HG02678 (cell line): ENCODE results near the gene HMOX2.

ENCODE experiments used
- ATAC-seq: cut with Tn5 transposase; IDR thresholded peaks from one replicate; pipeline ENCODE4 v1.9.1; 2021; ENCODE audit warnings: mild to moderate bottlenecking, moderate library complexity; ENCODE audit not compliant: unreplicated experiment

The HMOX2 gene, protein sequence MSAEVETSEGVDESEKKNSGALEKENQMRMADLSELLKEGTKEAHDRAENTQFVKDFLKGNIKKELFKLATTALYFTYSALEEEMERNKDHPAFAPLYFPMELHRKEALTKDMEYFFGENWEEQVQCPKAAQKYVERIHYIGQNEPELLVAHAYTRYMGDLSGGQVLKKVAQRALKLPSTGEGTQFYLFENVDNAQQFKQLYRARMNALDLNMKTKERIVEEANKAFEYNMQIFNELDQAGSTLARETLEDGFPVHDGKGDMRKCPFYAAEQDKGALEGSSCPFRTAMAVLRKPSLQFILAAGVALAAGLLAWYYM

DNA sequence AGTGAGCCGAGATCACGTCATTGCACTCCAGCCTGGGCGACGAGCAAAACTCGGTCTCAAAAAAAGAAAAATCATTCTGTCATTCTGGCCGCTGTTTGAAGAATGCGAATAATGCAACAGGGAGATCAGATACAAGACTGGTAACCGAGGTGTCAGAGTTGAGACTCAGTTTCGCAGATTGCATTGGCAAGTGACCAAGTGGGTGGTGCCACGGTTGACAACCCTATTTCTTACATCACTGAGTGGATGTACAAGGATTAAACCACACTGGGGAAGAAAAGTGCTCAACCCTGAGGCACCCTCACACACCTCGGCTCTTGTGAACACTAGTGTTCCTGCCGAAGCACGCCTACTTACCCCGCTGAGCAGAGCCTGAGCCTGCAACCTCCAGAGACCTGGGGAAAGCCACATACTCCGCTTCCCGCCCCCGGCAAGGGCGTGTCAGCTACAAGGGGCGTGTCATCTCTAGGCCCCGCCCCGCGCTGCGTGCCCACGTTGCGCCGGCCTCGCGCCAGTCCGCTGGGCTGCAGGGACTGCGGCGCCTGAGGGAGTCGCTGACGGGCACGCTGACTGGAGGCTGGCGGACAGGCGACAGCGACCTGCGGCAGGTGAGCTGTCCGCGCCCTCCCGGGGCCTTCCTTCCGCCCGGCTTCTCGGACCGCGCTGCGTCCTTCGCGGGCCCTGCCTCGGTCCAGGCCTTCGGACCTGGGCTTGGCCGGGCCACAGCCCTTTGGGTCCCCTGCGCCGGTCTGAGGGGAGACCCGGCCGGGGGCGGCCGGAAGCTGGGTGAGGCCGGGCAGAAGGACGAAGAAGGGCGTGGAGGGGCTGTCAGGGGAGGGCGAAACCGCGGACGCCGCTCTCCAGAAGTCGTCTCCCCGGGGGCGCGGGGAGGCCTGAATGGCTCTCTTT, at the start of gene HMOX2:
Gene HMOX2 (plus strand): TSS at position 519 of the 909 bp plus-strand sequence. CDS start 29,127 bp downstream, outside the sequence.
- peak; percentile 87 for ATAC-seq

DNA sequence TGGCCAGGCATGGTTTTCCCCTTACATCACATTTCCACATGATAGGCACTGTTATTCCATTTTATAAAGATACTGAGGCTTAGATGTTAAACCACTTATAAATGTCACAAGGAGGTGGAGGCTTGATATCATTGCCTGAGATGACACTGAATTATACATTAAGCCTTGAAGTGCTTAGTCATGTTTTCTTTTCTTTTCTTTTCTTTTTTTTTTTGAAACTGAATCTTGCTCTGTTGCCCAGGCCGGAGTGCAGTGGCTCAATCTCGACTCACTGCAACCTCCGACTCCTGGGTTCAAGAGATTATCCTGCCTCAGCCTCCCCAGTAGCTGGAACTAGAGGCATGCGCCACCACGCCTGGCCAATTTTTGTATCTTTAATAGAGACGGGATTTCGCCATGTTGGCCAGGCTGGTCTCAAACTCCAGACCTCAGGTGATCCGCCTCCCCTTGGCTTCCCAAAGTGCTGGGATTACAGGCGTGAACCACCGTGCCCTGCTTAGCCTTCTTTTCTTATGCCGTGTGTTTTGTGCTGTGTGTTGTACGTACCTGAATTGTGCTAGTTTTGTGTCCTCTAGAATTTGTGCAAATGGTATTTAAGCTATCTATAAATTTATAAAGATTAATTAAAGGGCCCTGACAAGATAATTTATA, 49.4 kb upstream of the HMOX2 start:
- no peak for ATAC-seq

DNA sequence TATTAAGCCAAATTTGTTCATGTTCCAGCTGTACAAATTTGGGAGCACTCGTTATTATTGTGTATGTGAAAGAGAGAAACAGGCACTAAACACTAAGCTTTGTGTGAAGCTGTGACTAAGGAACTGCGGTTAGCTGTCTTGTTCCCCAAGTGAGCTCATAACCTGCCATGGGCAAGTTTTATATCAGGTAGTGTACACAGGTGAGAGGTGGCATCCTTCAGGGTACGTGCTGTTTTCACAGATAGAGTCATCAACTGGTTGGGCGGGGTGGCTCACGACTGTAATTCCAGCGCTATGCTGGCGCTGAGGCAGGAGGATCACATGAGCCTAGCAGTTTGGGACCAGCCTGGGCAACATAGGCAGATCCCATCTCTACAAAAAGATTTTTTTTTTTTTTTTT, 47.7 kb upstream of the HMOX2 start:
- no peak for ATAC-seq

DNA sequence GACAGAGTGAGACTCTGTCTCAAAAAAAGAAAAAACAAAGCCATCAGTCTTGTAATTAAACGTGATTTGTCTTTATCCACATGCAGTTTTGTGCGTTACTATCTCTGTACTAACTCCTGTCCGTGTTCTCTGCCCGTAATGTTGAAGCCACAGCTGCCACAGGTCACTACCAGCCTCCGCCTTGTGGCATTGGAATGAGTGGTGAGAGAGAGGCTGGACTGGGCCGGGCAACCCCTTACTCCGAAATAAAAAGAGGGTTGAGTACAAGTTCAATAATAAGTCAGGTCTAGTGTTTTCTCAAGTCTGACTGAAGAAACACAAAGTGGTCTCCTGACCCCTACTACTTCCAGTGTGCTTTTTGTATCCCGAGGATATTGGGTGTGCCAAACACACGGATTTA, 45.2 kb upstream of the HMOX2 start:
- ATAC-seq: no peak

DNA sequence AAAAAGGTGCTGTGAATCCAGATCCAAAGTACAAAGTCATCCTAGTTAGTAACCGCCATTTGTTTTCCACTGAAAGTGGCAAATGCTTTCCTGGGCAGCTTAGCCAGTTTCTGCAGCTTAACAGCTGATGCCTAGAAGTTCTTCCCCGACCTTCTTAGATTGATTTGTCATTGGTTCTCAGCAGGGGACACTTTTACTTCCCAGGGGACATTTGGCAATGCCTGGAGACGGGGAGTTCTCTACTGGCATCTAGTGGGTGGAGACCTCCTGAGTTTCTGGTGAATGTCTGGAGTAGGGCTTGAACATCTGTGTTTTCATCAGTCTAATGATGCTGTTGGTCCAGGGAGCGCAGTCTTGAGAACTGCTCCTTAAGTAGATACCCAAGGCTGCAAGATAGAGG, 43.0 kb upstream of the HMOX2 start:
- no peak for ATAC-seq

DNA sequence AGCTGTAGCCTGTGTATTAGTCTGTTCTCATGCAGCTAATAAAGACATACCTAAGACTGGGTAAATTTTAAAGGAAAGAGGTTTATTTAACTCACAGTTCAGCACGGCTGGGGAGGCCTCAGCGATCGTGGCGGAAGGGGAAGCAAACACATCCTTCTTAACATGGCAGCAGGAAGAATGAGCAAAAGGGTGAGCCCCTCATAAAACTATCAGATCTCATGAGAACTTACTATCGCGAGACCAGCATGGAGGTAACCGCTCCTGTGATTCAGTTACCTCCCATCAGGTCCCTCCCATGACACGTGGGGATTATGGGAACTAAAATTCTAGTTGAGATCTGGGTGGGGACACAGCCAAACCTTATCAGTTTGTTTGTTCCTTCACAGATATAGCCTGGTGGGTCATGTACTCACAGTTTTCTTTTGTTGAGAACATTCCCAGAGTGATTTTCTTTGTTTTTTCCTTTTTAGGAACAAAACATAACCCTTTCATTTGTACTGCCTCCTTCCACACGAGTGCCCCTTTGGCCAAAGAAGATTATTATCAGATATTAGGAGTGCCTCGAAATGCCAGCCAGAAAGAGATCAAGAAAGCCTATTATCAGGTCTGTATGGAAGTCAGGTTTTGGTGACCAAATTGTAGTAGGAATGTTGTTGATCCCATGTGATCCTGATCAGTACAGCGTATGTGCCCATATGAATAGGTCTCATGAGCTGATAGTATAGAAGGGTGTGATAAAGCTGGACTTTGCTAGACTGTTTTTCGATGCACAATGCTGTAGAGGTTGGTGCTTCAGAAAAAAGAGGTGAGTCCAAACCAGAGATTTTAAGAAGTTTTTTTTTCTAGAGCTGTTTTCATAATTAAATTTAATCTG, 42.0 kb upstream of the HMOX2 start:
- no peak for ATAC-seq

DNA sequence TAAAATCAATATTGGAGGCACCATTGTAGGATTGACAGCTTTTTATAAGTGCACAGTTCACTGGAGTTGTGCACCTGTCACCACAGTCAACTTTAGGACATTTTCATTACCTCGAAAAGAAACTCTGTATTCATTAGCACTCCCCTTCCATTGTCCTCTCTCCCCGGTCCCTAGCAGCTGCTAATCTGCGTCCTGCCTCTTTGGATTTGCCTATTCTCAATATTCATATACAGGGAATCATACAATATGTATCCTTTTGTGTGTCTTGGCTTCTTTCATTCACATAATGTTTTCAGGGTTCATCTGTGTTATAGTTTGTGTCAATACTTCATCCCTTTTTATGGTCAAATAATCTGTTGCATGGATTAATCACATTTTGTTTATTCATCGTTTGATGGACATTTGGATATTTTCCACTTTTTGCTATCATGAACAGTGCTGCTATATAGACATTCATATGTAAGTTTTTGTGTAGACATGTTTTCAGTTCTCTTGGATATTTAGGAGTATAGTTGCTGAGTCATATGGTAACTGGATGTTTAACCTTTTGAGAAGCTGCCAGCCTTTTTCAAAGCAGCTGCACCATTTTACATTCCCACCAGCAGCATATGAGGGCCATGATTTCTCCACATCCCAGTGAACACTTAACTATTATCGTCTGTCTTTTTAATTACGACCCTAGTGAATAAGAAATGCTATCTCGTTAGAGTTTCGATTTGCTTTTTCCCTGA, 40.7 kb upstream of the HMOX2 start:
- ATAC-seq: no peak

DNA sequence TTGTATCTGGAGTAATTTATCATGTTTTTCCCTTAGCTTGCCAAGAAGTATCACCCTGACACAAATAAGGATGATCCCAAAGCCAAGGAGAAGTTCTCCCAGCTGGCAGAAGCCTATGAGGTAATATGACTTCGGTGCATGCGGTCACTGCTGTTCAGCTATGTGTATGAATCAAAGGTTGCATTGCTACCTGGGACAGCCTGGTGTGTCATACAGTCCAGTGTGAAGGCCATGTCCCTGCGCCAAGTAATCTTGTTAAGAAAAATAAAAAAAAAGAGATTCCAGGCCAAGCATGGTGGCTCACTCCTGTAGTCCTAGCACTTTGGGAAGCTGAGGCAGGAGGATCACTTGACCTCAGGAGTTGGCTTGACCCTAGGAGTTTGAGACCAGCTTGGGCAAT, 38.8 kb upstream of the HMOX2 start:
- no peak for ATAC-seq

DNA sequence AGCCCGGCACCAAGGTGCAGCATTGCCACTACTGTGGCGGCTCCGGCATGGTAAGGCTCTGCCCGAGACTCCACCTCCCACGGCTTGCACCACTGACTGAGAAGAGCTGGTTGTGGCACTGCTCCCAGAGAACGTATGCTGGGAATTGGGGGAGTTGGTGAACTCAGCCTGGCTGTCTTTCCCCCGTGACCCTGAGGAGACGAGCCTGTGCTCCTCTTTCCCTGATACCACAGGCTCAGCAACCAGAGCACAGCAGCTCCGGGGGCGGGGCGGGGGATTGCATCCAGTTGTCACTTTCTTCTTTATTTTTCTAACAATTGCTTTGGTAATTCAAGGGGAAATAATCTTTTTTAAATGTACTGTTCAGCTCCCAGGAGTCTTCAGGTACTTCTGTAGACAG, 33.8 kb upstream of the HMOX2 start:
- ATAC-seq: no peak

DNA sequence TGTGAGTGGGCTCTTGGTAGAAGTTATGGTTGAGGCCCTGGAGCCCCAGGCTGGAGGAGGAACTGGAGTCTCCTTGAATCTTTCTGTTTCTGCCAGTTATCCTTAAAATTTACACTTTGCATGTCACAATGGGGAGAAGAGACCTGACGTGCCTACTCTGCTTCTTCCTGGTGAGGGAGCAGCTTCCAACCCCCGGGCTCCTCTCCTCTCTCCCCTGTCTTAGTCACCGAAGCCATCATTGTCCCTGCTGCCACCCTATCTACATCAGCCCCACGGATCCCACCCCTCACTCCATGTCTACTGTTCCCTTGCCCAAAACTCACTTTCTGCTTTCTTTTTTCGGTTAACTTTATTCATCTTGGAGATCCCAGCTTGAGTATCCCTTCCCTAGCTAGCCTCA, 32.9 kb upstream of the HMOX2 start:
- no peak for ATAC-seq

DNA sequence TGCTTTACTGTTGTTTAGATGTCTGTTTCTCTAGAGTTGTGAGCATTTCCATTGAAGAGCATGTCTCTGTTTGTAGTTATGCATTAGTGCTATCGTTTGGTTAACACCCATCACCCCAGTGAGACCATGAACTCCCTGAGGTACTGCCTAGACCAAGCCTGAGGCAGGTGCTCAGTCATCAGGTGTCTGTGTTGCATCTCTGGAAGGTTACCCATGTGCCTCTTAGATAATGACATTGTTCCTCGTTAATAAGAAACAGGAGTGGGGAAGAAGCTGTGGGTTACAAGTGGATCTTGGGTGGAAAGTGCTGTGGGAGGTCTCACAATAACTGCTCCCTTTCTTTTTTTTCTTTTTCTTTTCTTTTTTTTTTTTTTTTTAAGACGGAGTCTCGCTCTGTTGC, 32.2 kb upstream of the HMOX2 start:
- ATAC-seq: no peak

DNA sequence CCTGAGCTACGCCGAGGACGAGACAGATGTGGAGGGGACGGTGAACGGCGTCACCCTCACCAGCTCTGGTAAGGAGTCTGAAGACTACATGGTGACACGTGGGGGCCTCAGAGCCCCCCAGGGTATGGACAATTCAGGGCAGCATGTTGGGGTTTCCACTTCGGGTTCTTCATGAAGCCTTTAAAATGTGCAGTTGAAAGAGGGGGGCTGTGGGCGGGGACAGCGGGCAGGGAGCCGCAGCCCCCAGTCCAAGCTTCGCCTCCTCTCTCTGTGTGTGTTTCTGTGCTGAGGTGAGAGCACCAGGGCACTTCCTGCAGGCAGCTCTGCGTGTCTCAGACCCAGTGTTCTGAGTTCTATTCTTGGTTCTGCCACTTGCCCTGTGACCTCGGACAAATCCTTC, 25.8 kb upstream of the HMOX2 start:
- no peak for ATAC-seq

DNA sequence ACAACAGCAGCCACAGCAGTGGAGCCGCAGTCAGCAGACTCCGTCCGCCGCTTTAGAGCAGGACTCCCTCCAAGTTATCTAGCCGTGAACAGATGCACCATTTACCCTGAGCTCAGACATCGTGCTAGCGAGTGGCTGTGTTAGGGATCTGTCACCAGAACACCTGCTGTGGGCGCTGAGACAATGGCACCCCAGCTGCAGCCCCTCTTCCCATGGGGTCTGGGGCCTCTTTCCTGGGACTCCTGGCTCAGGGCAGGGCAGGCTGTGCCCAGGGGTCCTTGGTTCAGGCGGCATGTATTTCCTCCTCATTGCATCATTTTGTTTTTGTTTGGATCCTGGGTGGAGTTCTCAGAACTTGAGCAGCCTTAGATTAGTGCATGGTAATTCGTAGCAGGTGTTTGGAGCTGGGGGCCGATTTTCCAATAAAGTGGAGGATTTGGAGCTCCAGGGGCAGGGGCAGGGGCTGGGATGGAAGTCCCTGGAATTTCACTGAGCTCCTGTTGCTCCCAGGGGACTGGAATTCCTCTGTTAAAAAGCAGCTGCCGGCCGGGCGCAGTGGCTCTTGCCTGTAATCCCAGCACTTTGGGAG, 25.2 kb upstream of the HMOX2 start:
- ATAC-seq: no peak

DNA sequence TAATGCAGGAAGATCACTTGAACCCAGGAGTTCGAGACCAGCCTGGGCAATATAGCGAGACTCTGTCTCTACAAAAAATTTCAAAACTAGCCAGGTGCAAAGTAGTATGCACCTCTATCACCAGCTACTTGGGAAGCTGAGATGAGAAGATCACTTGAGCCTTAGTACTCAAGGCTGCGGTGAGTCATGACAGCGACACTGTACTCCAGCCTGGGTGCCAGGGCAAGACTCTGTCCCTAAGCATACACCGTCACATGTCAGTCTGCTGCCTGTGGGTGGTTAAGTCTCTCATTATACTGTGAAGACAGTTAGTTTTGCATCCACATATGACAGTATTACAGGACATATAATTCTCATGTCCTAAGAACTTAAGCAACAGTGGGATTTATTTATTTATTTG, 23.5 kb upstream of the HMOX2 start:
- no peak for ATAC-seq

DNA sequence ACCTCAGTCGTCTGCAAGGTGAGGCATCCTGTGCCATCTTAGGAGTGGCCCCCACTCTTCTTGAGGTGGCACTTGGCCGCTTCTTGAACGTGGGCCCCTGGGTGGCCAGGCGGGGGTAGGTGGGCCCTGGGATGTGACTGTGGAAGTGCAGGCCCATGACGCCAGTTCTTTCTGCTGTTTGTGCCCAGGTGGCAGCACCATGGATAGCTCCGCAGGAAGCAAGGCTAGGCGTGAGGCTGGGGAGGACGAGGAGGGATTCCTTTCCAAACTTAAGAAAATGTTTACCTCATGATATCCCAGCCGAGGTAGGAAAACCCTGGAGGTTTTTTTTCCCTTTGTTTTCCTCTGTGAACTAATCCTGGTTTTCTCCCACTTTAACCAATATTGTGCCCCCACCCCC, 21.6 kb upstream of the HMOX2 start:
- no peak for ATAC-seq

DNA sequence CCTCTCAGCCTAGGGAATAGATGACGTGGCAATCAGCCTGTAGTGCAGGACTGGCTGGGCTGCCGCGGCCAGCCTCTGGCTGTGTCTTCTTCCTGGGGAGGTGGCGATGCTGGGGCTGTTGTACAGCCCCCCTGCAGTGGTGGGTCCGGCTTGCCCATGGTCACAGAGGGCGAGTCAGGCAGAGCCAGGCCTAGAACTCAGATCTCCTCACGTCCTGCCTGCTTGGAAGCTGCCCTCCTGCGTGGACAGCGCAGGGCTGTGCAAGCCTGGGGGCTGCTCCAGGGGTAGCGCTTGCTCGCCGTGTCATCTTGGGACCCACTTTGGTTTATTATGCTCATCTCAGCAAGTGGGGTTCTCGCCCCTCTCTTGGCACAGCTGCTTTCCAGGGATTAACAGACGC, 21.1 kb upstream of the HMOX2 start:
- no peak for ATAC-seq

DNA sequence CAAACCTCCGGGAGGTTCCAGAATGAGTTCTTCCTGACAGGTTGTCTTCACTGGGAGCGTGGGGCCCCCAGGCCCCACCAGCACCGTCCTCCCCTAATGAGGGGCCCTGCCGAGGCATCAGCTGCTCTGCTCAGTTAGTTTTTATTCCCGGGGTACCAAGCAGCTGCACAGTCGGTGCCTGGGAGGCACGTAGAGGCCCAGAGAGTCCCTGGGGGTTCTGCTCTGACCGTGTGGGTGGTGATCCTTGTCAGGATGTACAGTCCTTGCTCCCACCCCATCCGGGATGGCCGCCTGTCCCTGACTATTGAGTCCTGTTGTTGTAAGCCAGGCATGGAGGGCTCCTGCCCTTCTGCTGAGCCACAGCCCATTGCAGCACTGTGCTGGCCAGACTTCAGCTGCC, 20.2 kb upstream of the HMOX2 start:
- no peak for ATAC-seq

DNA sequence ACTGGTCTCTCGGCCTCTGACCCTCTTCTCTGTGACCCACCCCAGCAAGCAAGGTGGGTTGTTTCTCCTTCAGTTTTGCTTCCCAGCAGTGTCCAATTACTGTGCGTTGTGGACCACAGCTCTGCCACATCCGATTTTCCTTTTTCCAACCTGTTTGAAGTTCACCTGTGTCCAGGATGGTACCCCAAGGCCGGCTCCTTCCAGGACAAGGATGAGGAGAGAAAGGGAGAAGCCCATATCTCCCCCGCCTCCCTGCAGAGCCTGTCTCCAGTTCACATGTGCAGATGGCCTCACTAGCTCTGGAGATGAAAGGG, 15.3 kb upstream of the HMOX2 start:
- no peak for ATAC-seq

DNA sequence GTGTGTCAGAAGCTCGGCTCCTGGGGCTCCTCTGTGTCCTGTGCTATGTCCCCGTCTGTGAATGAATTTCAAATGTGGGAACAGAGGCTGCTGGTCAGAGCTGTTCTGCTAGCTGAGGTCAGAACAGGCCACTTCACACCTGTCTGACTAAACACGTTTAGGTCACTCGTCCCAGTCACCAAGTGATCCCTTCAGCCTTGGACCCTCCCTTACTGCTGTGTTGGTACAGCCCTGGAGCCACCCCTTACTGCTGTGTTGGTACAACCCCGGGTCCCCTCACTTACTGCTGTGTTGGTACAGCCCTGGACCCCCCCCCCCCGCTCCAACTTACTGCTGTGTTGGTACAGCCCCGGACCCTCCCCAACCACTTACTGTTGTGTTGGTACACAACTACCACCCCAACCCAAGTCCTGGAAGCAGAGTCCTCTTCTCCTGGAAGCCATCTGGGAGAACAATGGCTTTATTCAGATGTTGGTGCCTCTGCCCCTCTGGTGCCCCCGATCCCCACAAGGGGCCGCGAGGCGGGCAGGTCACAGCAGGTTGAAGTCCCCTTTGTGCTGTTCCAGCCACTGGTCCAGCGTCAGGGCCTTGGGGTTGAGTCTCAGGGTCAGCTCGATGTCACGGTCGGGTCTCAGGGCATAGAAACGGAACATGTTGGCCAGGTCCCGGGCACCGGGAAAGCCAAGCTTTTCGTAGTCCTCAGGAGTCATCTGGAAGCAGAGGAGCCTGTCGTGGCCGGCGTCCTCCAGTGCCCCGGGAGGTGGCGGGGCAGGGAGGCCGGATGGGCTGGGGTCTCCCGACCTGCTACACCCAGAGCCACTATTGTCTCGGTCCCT, 14.7 kb upstream of the HMOX2 start:
- ATAC-seq: no peak
